ENCODE data around the gene PKNOX2. TPM values are rescaled to one million over a fixed set of nuclear protein-coding genes. Genes with fewer than 3 reads are reported as not detected.

The PKNOX2 gene
- total and polyA plus RNA-seq, 2 of the 8 experiments (the other 6 are each of a cell fraction or from before 2014, with no cell fraction given): 2.0 TPM

DNA sequence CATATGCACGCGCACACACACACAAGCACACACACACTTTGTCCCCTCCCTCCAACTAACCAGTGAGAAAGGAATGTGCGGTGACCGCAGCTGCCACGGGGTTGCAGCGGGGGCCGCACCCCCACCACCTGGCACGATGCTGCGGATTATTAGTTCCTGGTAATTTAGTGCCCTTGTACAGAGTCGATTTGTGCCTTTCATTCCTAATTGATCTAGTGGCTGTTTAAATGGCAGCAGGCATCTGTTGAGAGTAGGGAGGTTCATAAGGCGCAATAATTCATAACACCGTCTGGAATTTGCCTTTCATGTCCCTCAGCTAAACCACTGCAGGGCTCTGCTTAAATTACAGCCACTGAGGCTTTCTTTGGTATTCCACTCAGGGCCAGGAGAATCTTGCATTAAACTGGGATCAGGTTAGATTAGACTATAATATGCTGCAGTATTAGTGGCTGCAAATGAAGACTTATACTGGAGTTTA lies 217.8 kb downstream of the PKNOX2 start:
- H2BK120ac ChIP-seq (replicated peaks; ENCODE audit: low read depth, low read length): no peak overlapping the region
- POLR2A ChIA-PET (ENCODE audit: partially characterized antibody): interaction anchor here (3.3 kb wide), 1 partner anchor 10 kb away, joined by 15 read pairs; no protein-coding TSS in a partner anchor
- H3K23me2 ChIP-seq (ENCODE audit: low read depth, low read length): no peaks in the 10 kb centered on the region
- no peak for TF ChIP-seq EGR1 (IDR thresholded peaks at IDR 0.05; ENCODE audit: borderline replicate concordance, low read depth, low read length)
- TF ChIP-seq RAD21 (IDR thresholded peaks at IDR 0.05 in 1 of 2, conservative IDR thresholded peaks at IDR 0.05 in 1 of 2; ENCODE audit: low read depth in 2 of 2, low read length in 2 of 2): no peak
- TF ChIP-seq ZNF274 (IDR thresholded peaks at IDR 0.05; ENCODE audit: borderline replicate concordance, extremely low read depth, low read length): no peak
- no peak for TF ChIP-seq SIRT6 (IDR thresholded peaks at IDR 0.05; ENCODE audit: low read length)
- TF ChIP-seq CTBP2 (IDR thresholded peaks at IDR 0.05; ENCODE audit: borderline replicate concordance, insufficient read depth, insufficient read length, low read length): no peak
- TF ChIP-seq PHF8 (conservative IDR thresholded peaks at IDR 0.05; ENCODE audit: low read depth, low read length): no peak
- no peak for TF ChIP-seq POU5F1 (IDR thresholded peaks at IDR 0.05; ENCODE audit: low read depth, low read length)
- TF ChIP-seq POLR2AphosphoS5 (IDR thresholded peaks at IDR 0.05; ENCODE audit: low read depth, low read length): no peak
- TF ChIP-seq CHD1 (IDR thresholded peaks at IDR 0.05; ENCODE audit: low read depth, low read length): no peak
- TF ChIP-seq NRF1 (IDR thresholded peaks at IDR 0.05; ENCODE audit: low read depth, low read length): no peak
- no peak for TF ChIP-seq BACH1 (IDR thresholded peaks at IDR 0.05; ENCODE audit: low read length)
- TF ChIP-seq SIX5 (IDR thresholded peaks at IDR 0.05; ENCODE audit: low read depth, low read length): no peak
- no peak for TF ChIP-seq E2F6 (IDR thresholded peaks at IDR 0.05)

More for the DNA sequence above, 217.8 kb downstream of the PKNOX2 start:
- Histone ChIP-seq H3K4ac (replicated peaks; ENCODE audit: insufficient read length, low read depth, low read length) (no peak overlapping the region), H3K4me2 (ENCODE audit: insufficient read depth in 1 of 2, low read depth in 2 of 2, low read length in 2 of 2) (no peak overlapping the region), H4K91ac (replicated peaks; ENCODE audit: insufficient read length, low read length) (no peak overlapping the region), H3K9ac (replicated peaks in 1 of 4; ENCODE audit: extremely low read depth in 1 of 4, low read depth in 3 of 4, low read length in 3 of 4) (no peak overlapping the region), H2BK5ac (ENCODE audit: low read depth, low read length) (no peak overlapping the region; the same call in 1 of the 2 replicates), H4K5ac (ENCODE audit: insufficient read length, low read depth, low read length) (no peak overlapping the region), H4K20me1 (replicated peaks in 1 of 2; ENCODE audit: control insufficient read depth in 1 of 2, insufficient read depth in 2 of 2, low read length in 2 of 2) (no peaks in the 10 kb centered on the region), H3K56ac (replicated peaks; ENCODE audit: insufficient read length, low read depth, low read length) (no peak overlapping the region), H3K4me3 (ENCODE audit: extremely low read depth in 1 of 4, insufficient read depth in 2 of 4, low read depth in 3 of 4, low read length in 4 of 4) (no peak overlapping the region), H3K4me1 (replicated peaks in 1 of 4; ENCODE audit: control insufficient read depth in 3 of 4, insufficient read depth in 4 of 4, low read length in 3 of 4) (peaks cover 0 to 9% (median 0%) of the 10 kb centered on the region in 4 experiments; a peak in 3 of 7 replicates), H2BK20ac (ENCODE audit: low read length) (no peak overlapping the region), H3K18ac (ENCODE audit: extremely low read depth, low read length) (0 out of 2 replicates have a peak overlapping the region, but pooled peaks have one; percentile 51), H3K36me3 (ENCODE audit: control insufficient read depth in 2 of 4, insufficient read depth in 4 of 4, low read length in 3 of 4) (no peaks in the 10 kb centered on the region), H2AFZ (ENCODE audit: low read length) (no peak overlapping the region), H2AK5ac (ENCODE audit: low read depth, low read length) (peak overlapping the region; percentile 47; the same call in 1 of the 2 replicates), H3K27ac (ENCODE audit: low read depth, low read length) (no peak overlapping the region), H3K23ac (ENCODE audit: insufficient read length) (no peak overlapping the region), H3K79me2 (ENCODE audit: control insufficient read depth in 1 of 2, insufficient read depth in 2 of 2, low read length in 2 of 2) (no peaks in the 10 kb centered on the region), H2BK15ac (ENCODE audit: low read length) (0 out of 2 replicates have a peak overlapping the region, but pooled peaks have one; percentile 63), H3K14ac (ENCODE audit: insufficient read length) (no peak overlapping the region), H3K9me3 (ENCODE audit: insufficient read depth in 2 of 2, low read depth in 1 of 2, low read length in 1 of 2) (no peaks in the 10 kb centered on the region), H2BK12ac (ENCODE audit: low read depth, low read length) (0 out of 2 replicates have a peak overlapping the region, but pooled peaks have one; percentile 76), H3K27me3 (replicated peaks in 1 of 4; ENCODE audit: control insufficient read depth in 3 of 4, extremely low read depth in 1 of 4, insufficient read depth in 3 of 4, low read length in 3 of 4) (no peaks in the 10 kb centered on the region; a peak in 1 of 7 replicates), H3K79me1 (ENCODE audit: low read depth, low read length) (no peaks in the 10 kb centered on the region), H4K8ac (ENCODE audit: extremely low read depth, insufficient read depth, low read length) (no peak overlapping the region)
- CTCF ChIA-PET (ENCODE audit: partially characterized antibody): interaction anchor here (0.7 to 3.3 kb wide), 11 partner anchors 11 to 291 kb away, joined by 3 to 16 read pairs (median 5); no protein-coding TSS in a partner anchor
- DNase-seq (ENCODE audit: low read depth in 1 of 2, low spot score in 2 of 2) (no peak), FAIRE-seq (no peak)
- 88% methylated on average over 12 of the region's 12 CpGs; no CpG with 5 or more reads in 1 of the 2 experiments for WGBS, 2 experiments (ENCODE audit: extremely low coverage in 1 of 2, insufficient coverage in 1 of 2, insufficient read length in 1 of 2, insufficient replicate concordance in 2 of 2, low coverage in 1 of 2, low lambda C conversion rate in 2 of 2, missing lambda C conversion rate in 1 of 2)

Measured in H1 (cell line).